Stimulated activated CD8-positive, alpha-beta memory T cell treated with anti-CD3 and anti-CD28 coated beads, Interleukin-7, amount 100 ng/mL, for 4 hours (primary cell): ENCODE data around the gene CAST.
"Not testable (repeated sequence)": the region's sequence is repeated elsewhere in the genome, so short reads cannot be mapped to it uniquely, and the experiment has no call there.

Experiments
- DNase-seq, 2 donors: peaks; one replicate each; pipeline ENCODE4 v3.0.0-alpha.2; 2020; ENCODE audit warnings: low read depth in 2 of 2

CAST gene, protein sequence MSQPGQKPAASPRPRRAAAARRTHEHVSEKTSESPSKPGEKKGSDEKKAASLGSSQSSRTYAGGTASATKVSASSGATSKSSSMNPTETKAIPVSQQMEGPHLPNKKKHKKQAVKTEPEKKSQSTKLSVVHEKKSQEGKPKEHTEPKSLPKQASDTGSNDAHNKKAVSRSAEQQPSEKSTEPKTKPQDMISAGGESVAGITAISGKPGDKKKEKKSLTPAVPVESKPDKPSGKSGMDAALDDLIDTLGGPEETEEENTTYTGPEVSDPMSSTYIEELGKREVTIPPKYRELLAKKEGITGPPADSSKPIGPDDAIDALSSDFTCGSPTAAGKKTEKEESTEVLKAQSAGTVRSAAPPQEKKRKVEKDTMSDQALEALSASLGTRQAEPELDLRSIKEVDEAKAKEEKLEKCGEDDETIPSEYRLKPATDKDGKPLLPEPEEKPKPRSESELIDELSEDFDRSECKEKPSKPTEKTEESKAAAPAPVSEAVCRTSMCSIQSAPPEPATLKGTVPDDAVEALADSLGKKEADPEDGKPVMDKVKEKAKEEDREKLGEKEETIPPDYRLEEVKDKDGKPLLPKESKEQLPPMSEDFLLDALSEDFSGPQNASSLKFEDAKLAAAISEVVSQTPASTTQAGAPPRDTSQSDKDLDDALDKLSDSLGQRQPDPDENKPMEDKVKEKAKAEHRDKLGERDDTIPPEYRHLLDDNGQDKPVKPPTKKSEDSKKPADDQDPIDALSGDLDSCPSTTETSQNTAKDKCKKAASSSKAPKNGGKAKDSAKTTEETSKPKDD

DNA sequence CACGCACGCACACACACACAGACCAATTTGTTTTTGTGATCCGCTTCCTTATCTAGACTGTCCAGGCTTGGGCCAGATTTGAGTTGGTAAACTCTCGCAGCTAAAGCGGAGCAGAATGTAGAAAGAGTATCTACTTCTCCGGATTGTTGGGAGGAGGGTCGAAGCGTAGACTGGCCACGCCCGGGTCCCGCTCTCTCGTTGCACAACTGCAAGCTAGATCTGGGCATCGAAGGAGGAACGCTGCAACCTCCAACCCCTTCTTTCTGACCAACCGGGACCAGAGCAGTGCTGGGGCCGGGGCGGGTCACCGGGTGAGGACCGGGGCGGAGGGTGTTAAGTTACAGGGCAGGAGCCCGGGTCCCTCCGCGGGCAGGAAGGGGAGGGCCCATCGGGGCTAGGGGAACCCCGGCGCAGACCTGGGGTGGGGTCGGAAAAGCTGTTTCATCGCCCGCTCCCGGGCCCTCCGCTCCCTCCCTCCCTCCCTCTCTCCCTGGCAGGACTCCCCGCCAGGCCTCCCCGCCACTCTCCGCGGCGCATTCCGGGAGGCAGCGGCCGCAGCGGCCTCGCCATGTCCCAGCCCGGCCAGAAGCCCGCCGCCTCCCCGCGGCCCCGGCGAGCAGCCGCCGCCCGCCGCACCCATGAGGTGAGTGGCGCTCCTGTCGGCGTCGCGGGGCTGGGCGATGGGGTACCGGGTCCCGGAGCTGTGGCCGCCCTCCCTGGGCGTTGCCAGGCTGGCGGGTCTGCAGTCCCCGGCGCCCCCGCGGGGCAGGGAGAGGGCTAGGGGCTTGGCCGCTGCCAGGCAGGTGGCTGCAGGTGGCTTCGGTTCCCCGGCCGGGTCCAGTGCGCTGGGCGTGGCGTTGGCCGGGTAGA, at the start of gene CAST:
TSS of gene CAST (plus strand) at position 522 of the 870 bp plus-strand sequence. CDS start at position 569, 47 bp downstream.
- peak; percentile 59 to 79 for DNase-seq

DNA sequence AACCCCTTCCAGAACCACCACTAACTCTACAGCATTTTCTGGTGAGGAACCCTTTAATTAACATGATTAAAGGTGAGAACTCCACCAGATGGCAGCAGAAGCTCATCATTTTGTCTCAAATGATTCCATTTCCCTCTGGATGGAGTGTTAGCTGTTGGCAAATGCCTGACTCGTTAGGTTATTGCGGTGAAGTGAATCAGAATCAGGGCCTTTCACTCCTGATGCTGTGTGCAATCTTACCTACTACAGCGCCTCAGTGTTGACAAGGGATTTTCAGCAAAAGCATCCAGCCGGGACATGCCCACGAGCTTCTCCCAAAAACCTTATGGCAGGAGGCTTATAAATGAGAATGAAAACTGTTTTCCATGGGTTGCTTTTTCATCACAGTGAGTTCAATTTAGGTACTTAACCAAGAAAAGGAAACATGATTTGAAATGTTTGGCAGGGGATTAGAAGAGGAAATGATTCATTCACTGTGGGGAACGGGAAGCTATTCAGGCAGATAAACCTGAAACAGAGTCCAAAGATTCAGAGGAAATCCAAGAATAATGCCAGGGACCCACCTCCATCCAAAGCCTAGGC, 48.0 kb upstream of the CAST start:
- DNase-seq = peak in 1 of 2 donors; percentile 19

DNA sequence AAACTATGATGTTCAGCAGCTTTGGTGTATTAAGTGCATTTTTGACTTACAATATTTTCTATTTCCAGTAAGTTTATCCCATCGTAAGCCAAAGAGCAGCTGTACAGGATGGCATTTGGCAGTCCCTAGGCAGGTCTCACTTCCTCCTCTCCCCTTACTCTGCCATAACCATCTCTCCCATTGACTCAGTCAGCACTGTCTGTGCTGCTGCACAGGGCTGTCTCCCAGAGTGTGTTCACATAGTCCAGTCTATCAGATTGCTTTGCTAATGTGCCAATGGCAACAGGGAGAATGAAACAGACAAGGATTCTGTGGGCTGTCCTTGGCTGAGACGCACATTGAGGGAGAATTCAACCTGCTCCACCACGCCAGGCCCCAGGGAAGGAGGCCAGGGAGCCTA, 47.0 kb upstream of the CAST start:
- DNase-seq = no peak

DNA sequence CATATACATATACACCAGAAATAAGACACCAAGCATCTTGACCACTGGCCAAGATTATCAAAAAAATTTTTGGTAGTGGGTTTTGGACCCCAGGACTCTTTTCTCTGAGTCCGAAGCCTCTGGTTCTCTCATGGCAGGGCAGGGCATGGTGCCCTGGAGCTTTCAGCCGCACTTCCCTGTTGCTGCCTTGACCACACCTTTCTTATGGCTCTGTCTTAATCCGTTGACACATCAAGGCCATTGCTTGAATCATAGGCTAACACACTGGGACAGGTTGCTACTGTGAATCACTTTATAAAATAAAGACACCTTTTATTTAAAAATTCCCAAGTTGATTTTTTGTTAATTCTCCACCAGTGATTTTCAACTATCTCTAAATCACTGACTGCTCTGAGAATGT, 45.4 kb upstream of the CAST start:
- no peak for DNase-seq

DNA sequence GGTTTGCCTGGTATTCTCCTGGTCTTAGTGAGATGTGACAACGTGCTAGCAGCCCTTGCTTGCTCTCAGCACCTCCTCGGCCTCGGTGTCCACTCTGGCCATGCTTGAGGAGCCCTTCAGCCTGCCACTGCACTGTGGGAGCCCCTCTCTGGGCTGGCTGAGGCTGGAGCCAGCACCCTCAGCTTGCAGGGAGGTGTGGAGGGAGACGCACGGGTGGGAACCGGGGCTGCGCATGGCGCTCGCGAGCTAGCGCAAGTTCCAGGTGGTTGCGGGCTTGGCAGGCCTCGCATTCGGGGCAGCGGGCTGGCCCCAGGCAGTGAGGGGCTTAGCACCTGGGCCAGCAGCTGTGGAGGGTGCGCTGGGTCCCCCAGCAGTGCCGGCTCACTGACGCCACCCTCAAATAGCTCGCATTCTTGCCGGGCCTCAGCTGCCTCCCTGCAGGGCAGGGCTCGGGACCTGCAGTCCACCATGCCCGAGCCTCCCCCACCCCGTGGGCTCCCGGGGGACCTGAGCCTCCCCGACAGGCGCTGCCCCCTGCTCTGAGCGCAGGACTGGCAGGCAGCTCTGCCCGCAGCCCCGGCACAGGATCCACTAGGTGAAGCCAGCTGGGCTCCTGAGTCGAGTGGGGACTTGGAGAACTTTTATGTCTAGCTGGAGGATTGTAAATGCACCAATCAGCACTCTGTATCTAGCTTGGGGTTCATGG, 43.7 kb upstream of the CAST start:
- DNase-seq = not testable (repeated sequence)

DNA sequence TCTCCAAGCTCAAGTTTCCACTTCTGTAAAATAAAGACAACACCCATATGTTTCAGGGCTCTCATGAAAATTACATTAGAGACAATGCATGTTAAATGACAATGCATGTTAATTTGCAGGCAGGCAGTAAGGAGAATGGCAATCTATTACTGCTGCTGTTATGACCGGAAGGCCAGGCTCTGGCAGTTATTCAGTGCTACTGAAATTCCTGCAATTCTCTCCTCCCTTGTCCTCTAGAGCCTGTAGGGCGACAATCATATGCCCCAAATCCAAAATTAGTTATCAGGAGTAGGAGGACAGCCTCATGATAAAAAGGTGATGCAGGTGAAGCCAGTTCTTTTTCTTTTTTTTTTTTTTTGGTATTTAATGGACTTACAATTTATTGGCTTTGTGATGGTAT, 42.2 kb upstream of the CAST start:
- no peak for DNase-seq

DNA sequence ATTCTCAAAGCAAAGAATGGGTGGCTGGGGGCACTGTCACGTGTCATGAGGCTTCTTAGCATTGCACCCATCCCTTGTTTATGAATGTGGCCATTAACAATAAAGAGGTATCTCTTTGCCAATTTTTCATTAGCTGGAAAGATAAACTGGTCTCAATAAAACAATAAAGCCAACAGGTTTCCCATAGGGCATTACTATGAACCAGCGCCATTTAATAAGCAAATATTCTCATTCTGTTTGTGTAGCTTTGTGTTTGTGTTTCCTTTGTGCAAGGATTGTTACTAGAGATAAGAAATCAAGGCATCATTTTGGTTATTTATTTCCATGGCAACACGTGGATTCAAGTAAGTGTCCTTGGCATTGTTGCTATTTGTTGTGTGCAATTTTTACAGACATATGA, 37.6 kb upstream of the CAST start:
- DNase-seq = no peak

DNA sequence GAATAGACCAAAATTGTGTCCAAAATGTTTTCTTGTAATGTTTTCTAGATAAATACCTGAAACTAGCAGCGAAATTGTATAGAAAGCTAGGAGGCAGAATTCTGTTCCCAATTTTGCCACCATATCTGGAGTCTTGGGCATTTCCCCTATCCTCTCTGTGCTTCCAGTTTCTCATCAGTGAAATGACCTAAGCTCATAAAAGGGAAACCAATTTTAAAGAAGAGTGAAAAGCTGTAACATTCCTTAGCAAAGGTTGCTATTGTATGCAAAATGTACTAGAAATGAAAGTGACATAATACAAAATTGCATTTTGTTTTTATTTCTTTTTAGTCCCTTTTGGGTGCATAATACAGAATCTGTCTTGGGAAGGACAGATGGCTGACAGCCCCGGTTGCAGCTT, 36.8 kb upstream of the CAST start:
- DNase-seq = no peak

DNA sequence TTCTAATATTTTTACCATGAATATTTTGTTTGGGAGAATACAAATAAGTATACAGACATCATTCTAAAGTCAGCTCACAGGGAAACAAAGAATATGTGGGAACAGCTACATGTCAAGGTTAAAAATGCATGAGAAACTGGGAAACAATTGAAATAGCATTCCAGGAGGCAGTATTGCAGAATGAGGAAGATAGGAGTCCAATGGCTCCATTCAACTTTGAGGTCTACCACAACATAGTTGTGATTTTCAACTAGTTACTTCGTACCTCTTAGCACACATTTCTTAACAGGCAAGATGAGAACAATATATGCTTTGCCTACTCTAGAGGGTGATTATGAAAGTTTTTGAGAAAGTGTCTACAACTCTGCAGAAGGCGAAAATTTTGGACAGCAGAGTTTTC, 35.2 kb upstream of the CAST start:
- DNase-seq = no peak

DNA sequence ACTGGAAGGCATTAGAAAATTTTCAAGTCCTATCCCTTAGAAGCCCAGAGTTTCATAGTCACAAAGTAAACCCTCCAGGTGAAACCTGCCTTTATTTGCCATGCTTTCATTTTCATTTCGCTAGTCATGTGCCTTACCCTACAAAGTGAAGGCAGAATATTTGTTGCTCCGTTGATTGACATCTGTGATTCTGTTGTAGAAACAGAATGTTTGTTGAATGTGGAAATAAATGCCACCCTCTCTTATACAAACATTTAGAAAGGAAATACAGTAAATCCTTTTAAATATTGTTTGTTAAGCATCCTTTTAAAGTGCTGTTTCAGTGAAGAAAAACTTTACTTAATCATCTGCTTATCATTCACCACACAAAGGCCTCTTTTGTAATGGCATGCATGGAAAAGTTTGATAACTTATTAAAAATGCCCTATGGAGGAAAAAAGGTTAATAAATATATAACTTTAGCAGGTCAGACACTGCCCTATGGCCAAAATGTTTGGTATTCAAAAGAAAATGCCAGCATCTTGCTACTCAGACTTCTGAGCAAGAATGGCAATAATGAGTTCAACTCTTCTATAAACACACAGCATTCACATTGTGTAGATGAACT, 34.3 kb upstream of the CAST start:
- DNase-seq = no peak

DNA sequence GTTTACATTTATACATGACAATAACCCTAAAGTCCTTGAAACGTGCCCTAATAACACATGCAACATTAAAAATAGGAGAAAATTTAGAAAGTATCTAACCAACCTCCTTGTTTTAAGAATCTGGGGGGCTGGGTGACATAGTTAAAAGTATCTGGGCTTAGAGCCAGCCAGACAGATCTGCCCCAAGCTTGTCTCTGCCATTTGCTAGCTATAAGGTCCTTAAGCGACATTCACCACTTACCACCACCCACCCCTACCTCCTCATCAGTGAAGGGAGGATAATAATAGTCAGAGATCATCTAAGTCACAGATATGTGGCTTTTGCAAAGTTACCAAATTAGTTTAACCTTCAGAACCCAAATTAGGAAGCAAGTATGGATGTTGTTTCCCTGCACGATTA, 33.8 kb upstream of the CAST start:
- no peak for DNase-seq

DNA sequence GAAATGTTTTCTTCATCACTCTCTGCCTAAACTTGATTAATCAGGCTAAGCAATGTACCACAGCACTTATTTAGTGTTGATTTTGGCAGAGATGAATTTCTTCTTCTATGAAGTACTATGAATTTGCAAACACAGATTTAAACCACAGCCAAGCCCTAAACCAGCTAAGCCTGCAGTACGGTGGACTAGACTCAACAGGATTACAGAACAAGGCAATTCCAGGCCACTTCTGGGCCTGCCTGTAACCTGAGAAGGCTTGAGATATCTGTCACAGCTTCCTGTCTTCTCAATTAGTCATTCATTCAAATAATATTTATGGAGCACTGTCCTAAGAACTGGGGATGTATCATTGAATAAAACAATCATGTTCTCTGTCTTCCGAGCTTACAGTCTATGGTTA, 32.4 kb upstream of the CAST start:
- no peak for DNase-seq

DNA sequence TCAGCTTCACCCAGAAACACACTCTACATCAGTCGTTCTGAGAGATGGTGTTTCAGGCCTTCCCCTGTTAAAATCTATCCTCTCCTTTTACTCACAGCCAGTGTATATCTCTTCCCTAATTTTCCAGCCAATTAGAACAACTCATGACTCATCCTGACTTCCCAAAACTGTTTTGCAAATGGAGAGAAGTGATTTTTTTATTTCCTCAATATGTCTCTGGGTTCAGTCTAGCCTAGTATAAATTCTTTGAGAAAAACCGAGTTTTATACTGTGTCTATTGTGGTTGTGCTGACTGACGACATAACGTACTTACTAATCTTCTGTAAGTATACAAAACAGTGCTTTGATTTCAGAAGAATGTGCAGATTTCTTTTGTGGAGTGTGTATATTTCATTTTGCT, 28.4 kb upstream of the CAST start:
- no peak for DNase-seq

DNA sequence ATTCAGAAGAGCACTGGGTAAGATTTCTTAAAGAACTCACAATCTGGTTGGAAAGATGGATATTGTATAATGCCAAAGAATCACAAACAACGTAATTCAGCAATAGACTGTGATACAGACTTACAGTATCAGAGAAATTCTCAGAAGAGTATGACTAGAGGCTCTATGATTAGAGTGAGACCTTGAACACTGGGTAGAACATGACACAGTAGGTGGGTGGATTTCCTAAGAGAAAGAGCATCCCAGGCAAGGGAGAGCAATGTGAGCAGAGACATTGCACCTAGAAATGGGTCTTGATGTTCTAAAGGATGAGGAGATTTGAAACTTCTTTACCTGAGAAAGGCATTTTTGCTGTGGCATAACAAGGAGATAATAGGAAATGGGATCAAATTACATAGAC, 27.3 kb upstream of the CAST start:
- DNase-seq = no peak

DNA sequence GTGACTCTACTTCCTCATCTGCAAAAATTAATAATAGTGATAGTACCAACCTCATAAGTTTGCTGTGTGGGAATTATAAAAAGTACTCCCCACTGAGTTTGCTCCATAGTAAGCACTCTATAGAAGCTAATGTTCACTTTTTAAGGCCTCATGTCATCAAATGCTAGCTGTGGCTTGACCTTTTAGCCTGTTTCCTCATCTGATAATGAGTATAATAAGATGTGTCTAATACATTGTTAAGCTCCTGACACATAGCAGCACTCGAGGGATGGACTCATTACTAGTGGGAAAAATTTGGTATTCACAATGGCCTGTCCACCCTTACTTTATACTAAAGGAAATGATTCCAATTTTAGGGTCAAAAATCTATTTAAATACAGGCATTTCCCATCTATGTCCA, 26.1 kb upstream of the CAST start:
- no peak for DNase-seq

DNA sequence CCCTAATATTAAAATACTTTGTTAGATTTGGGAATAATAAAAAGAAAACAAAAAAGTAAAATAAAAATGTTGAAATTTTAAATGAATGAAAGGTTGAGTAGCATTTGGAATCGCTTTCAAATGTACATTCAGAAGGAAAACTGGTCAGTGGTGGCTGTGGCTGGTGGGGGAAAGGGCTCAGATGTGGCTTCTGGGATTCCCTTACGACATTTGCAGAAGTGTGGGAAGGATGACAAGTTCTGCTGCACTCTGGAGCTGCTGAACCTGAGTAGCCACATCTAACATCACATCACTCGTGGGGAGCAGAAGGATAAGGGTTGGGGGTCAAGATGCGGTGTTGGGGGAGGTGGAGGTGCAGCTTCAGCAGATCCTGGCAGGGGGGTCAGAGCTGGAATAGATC, 25.6 kb upstream of the CAST start:
- DNase-seq = no peak

DNA sequence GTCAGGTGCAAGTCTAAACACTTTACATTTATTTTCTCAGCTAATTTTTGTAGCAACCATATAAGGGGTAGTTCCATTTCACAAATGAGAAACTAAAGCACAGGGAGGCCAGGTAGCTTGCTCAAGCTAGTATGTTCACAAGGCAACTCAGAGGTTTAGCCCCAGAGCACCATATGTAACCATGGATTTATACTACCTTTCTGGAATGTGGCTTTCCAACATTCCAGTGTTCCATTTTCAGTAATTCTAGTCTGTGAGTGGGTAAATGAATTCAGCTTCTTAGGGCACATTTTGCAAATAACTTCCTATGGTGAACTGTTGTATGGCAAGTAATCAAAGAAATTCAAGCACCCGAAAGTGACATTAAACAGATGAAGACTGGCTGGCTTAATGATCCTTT, 25.0 kb upstream of the CAST start:
- DNase-seq = no peak

DNA sequence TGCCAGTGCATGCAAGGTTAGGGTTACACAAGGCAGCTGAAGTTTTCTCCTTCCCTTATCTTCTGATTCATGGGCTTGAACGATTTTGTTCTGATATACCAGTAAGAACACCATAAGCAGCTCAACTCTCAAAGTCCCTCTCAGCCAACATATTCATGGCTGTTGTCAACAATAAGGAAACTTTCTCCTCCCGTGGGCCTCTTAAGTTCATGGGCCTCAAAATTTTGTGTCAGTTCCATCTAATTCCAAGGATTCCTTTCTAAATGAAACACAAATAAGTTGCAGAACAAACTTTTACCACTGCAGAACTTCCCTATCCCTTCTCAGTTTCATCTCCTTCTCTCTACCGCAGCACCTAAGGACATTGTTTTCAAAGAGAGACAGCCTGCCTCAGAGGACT, 23.6 kb upstream of the CAST start:
- DNase-seq = no peak

DNA sequence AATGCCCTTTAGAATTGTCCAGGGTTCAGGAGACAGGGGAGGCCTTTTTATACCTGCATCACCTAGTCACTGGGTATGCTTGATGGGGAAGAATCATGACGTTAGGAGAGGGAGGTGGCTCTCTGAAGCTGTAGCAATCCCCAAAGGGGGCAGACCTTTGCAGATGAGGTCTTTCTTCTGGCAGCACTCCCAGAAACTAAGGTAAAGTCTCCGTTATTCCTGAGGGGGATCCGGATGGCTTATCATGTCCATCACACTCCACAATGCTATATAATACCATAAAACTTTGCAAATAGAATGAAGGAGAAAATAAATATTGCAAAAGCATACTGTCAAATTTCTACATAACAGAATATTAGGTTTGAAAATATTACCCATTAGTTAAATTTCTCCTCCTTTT, 21.5 kb upstream of the CAST start:
- DNase-seq = no peak

DNA sequence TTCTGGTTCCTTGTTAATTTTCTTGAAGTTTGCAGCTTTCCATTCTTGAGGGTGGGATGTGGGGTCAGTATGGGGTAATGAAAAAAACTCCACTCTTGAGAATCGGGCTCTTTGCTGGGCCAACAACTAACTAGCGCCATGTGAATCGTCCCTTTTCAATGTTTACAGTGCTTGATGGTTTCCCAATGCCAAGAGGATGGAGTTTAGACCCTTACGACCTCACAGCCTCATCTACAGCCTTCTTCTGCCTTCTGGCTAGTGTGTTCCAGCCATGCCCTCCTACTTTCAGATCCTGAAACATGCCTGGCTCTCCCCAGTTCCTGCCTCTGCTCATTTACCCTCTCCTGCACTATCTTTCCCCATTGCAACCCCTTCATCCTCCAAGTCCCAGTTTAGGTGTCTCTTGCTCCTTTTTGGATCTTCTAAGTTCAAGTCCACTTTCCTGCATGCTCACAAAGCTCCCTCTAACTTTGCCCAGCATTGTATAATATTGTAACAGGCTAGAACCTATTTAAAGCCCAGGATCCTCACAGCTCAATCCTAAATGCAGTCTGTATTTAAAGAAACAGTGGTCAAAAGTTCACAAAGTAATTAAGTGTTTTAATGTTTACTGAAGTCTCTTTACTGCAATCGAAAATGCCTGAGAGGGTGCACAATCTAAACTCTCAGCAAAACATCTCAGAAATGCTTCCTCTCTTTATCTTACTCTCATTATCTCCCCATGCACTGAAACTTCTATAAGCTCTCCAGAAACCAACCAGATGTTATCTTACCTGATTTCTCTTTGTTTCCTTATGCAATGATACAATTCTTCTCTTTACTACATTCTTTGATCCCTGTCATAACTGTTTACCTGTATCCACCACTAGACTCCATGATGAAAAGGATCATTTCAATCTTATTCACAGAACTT, 20.6 kb upstream of the CAST start:
- DNase-seq = no peak
